Stimulated activated effector memory CD8-positive, alpha-beta T cell treated with anti-CD3 and anti-CD28 coated beads, Interleukin-12 subunit alpha, Interleukin-12 subunit beta, amount 100 ng/mL, for 72 hours (primary cell): ENCODE measurements around the gene DPP6.
"Not testable (repeated sequence)": the region's sequence is repeated elsewhere in the genome, so short reads cannot be mapped to it uniquely, and the experiment has no call there.

Experiments
- ATAC-seq: fragments of 150-1000 bp; cut with Tn5 transposase; 2 replicates; pipeline ENCODE4 v1.10.0; 2021
- DNase-seq, 2 donors: peaks; one replicate each; pipeline ENCODE4 v3.0.0; 2021 to 2022; ENCODE audit warnings: low spot score in 2 of 2
- H3K27ac Mint-ChIP-seq: one replicate; pipeline ENCODE4 v1.8.0; 2022; ENCODE audit warnings: mild to moderate bottlenecking, mixed read lengths
- H3K36me3 Mint-ChIP-seq: one replicate; pipeline ENCODE4 v1.8.0; 2022; ENCODE audit warnings: mild to moderate bottlenecking, mixed read lengths
- H3K4me1 Mint-ChIP-seq: one replicate; pipeline ENCODE4 v1.8.0; 2022; ENCODE audit warnings: mixed read lengths
- H3K4me3 Mint-ChIP-seq: one replicate; pipeline ENCODE4 v1.8.0; 2022; ENCODE audit warnings: mild to moderate bottlenecking, mixed read lengths
- H3K9me3 Mint-ChIP-seq: one replicate; pipeline ENCODE4 v1.8.0; 2022; ENCODE audit warnings: mixed read lengths

The DPP6 gene

DNA sequence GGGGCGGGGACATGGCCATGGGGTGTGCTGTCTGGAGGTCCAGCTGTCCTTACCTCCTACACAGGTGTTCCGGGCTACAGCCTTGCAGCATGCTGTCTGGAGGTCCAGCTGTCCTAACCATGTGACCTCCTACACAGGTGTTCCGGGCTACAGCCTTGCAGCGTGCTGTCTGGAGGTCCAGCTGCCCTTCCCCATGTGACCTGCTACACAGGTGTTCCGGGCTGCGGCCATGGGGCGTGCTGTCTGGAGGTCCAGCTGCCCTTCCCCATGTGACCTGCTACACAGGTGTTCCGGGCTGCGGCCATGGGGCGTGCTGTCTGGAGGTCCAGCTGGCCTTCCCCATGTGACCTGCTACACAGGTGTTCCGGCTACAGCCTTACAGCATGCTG is 623.8 kb downstream of the DPP6 start:
- not testable (repeated sequence) for H3K4me3 Mint-ChIP-seq, H3K27ac Mint-ChIP-seq, H3K36me3 Mint-ChIP-seq, H3K9me3 Mint-ChIP-seq, ATAC-seq, DNase-seq, H3K4me1 Mint-ChIP-seq

DNA sequence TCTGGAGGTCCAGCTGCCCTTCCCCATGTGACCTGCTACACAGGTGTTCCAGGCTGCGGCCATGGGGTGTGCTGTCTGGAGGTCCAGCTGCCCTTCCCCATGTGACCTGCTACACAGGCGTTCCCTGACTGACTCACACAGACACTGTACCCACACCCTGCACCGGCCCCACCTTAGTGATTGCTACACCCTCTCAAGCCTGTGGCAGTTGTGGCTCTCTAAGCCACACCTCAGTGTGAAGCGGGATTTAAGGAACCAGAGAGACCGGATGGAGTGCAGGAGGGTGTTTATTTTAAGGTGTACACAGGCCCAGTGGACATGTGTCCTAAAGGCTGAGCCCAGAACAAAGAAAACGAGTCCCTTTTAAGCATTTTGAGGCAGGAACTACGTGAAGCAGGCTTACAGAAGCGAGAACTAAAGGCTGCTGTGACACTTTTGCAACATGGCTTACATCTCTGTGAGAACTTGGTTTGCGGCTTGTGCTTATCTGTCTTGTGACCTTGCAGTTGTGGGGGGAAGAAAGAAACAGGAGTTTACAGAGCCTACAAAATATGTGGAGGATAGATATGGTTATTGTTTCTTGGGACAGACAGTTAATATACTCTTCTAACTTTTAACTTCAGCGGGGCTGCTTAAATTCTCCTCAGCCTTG is 624.4 kb downstream of the DPP6 start:
- Mint-ChIP-seq H3K36me3 (no peaks in the 10 kb centered on the region), H3K4me3 (no peak overlapping the region), H3K27ac (no peak overlapping the region), H3K9me3 (peaks cover 3% of the 10 kb centered on the region), H3K4me1 (no peaks in the 10 kb centered on the region)
- no peak for DNase-seq
- ATAC-seq: no peak

DNA sequence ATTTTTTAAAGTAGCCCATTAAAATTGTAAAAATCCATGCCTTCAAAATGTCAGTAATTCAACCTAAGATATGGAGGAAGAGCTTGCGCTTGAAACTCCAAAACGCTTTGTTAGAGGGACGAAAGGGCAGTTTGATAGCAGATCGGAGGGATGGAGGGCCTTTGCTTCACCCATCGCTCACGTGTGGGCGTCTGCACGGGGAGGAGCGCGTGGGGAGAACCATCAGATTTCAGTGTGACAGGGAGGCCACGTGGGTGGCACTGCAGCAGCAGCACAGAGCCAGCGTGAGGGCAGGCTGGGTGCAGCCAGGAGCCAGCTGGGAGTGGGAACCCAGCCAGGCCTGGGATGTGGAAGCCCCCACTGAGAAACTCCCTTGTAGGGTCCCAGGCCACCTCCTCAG is 625.3 kb downstream of the DPP6 start:
- H3K27ac Mint-ChIP-seq: no peak overlapping the region
- ATAC-seq (no peak), DNase-seq (no peak)
- H3K4me1 Mint-ChIP-seq: no peaks in the 10 kb centered on the region
- H3K36me3 Mint-ChIP-seq: no peaks in the 10 kb centered on the region
- no peak overlapping the region for H3K4me3 Mint-ChIP-seq
- peaks cover 3% of the 10 kb centered on the region for H3K9me3 Mint-ChIP-seq

DNA sequence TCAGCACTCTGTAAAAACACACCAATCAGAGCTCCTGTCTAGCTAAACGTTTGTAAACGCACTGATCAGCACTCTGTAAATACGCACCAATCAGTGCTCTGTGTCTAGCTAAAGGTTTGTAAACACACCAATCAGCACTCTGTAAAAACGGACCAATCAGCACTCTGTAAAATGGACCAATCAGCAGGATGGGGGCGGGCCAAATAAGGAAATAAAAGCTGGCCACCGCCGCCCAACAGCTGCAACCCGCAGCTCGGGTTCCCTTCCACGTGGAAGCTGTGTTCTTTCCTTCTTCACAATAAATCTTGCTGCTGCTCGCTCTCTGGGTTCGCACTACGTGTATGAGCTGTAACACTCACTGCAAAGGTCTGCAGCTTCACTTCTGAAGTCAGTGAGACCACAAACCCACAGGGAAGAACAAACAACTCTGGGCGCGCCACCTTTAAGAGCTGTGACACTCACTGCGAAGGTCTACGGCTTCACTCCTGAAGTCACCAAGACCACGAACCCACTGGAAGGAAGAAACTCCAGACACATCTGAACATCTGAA is 625.9 kb downstream of the DPP6 start:
- H3K4me1 Mint-ChIP-seq, DNase-seq, ATAC-seq, H3K4me3 Mint-ChIP-seq, H3K36me3 Mint-ChIP-seq, H3K27ac Mint-ChIP-seq, H3K9me3 Mint-ChIP-seq: not testable (repeated sequence)

DNA sequence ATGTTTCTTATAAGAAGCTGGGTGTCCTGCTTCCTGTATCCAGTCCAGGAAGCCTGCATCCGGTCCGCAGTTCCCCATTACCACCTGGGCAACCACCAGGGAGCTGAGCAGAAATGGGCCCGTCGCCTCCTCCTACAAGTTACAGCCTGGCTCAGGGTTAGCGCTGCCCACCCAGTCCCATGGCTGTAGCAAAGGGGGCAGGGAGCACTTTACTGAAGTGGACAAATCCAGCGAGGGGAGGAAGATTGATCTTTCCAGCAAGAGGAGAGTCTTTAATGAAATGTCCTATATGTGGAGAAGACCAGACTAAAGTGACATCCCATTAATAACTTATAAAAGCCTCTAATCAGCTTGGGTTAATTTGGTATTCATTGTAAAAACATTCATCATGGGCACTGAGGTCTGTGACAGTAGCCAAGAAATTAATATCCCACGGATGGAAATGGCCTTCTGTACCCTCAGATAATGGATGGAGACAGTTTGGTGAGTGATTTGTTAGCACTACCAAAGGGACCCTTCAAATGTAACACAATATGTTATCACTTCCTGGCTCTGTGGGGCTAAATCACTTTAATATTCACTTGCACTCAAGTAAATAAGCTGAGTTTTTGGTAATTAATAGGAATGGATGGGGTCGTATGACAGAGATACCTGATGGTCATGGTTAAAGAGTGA is 627.3 kb downstream of the DPP6 start:
- H3K27ac Mint-ChIP-seq: no peak overlapping the region
- no peaks in the 10 kb centered on the region for H3K36me3 Mint-ChIP-seq

DNA sequence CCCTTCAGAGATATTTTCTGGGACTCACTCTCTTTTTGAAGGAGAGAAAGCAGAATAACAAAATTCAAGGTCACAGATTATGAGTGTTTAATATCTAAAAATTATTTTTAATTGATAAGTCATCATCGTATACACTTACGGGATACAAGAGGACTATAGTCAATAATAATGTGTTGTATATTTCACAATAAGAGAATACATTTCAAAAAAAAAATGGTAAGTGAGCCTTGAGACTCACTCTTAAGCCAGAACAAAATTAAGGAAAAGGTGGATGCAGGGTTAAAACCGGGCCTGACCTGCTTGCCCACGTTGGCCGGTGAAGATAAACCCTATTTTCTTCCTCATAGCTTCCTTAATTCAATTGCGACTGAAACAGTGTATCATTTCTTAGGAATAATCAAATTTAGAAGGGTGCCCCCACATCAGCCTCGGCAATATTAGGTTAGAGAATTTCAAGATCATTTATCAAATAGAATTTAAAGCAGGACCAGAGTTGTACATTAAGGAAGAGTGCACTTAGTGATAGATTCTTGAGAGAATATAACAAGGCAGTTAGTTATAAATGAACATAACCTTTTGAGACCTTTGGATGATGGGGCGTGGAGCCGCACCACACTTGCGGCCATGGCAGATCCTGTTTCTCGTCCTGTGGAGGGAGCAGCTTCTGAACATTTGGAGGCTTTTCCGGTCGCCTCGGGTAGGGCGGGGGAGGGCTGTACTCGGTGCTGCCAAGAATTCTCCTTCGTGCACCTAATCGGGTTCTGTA is 628.9 kb downstream of the DPP6 start:
- ATAC-seq: no peak

More for the DNA sequence above, 627.3 kb downstream of the DPP6 start:
- ATAC-seq: no peak
- no peaks in the 10 kb centered on the region for H3K4me1 Mint-ChIP-seq
- DNase-seq: no peak
- H3K9me3 Mint-ChIP-seq: peaks cover 3% of the 10 kb centered on the region
- no peak overlapping the region for H3K4me3 Mint-ChIP-seq

DNA sequence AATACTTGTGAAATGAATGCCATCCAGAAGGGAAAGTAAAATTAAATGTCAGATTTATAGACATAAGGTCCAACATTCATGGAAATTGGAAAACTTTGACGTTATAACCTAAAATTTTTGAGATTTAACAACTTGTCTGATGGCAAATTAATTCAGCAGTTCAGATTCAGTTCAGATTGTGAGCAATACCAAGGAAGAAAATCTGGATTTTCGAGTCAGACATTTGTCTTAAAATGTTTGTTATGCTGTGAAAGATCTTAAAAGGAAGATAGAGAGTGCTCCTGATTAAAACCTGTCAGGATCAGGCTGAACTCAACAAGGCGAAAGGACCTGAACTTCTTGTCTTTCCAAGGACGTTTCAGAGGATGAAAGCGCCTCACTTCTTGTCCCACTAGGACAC is 629.8 kb downstream of the DPP6 start:
- no peaks in the 10 kb centered on the region for H3K36me3 Mint-ChIP-seq
- H3K4me1 Mint-ChIP-seq: no peaks in the 10 kb centered on the region
- peaks cover 3% of the 10 kb centered on the region for H3K9me3 Mint-ChIP-seq
- no peak overlapping the region for H3K4me3 Mint-ChIP-seq
- DNase-seq: no peak
- H3K27ac Mint-ChIP-seq: no peak overlapping the region
- no peak for ATAC-seq

More for the DNA sequence above, 628.9 kb downstream of the DPP6 start:
- DNase-seq: no peak
- no peak overlapping the region for H3K4me3 Mint-ChIP-seq
- H3K9me3 Mint-ChIP-seq: peaks cover 3% of the 10 kb centered on the region
- no peaks in the 10 kb centered on the region for H3K36me3 Mint-ChIP-seq
- no peak overlapping the region for H3K27ac Mint-ChIP-seq
- no peaks in the 10 kb centered on the region for H3K4me1 Mint-ChIP-seq

DNA sequence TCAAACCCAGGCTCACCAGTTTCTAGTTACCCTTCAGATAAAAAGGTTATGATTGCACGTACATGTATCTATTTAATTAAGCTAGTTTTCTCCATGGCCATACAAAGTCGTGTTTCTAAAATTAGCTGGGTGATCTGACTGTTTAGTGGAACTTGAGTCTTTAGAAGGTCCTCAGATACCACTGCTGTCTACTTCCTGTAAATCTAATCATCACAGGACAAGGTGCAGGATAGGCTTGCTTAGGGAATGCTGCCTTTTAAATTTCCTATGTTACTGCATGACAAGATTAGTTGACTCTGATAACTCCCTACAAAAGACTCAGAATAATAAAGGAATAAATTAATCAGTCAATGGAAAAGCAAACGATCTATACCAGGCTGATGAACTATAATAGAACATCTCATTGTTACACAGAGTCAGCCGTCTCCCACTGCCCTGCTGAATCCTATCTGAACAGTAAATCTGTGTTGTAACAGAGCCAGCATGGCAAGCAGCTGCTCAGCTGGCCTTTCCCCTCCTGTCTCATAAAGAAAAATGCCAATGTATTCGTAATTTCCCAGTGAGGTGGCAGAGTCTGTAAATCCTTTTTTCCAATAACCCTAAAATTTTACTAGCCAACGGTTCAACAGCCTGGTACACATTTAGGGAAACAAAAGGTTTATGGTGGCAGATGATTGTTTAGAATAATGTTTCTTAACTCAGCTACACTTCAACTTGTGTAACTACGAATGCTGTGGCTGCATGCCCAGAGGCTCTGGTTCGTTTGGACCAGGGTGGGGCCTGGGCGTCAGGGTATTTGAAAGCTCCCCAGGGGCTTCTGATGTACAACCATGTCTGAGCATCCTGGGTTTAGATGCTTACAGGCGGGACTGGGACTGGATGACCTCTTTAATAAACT is 632.7 kb downstream of the DPP6 start:
- Mint-ChIP-seq H3K27ac (no peak overlapping the region), H3K4me3 (no peak overlapping the region), H3K4me1 (no peaks in the 10 kb centered on the region), H3K36me3 (no peaks in the 10 kb centered on the region), H3K9me3 (no peaks in the 10 kb centered on the region)
- DNase-seq (no peak), ATAC-seq (no peak)

DNA sequence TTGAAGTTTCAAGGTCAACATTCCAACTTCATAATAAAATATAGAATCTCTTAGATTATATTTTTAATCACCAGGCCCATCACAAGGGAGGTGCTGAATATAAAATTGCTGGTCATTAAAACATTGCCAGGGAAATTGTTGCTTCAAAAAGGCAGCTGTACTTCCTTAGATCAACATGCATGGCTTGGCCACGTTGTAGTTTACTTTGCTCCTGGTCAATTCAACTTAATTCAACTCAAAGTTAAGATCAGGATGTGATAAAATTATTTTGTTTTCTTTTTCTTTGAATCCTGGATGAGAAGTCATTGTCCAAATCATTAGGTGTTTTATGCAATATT is 633.3 kb downstream of the DPP6 start:
- no peaks in the 10 kb centered on the region for H3K36me3 Mint-ChIP-seq
- H3K9me3 Mint-ChIP-seq: no peaks in the 10 kb centered on the region
- ATAC-seq (no peak), DNase-seq (no peak)
- H3K27ac Mint-ChIP-seq: no peak overlapping the region
- H3K4me1 Mint-ChIP-seq: no peaks in the 10 kb centered on the region
- no peak overlapping the region for H3K4me3 Mint-ChIP-seq

DNA sequence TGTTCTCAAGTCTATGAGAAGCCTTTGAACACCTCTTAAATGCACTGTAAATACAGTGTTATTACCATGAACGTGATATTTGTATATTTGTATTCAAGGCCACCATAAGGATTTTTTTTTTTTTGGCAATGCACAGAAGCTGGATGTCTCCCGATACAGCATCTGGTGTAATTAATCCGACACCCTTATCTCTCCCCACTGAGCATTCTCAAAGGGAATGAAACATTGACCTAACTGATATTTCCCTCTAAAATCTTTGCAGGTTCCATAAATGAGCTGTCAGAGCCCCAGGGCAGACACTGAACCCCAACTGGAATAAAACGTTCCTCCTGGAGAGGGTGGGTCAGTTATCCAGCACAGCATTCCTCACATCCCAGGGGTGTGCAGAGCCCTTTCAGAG is 634.1 kb downstream of the DPP6 start:
- no peak overlapping the region for H3K4me3 Mint-ChIP-seq
- no peaks in the 10 kb centered on the region for H3K9me3 Mint-ChIP-seq
- no peaks in the 10 kb centered on the region for H3K4me1 Mint-ChIP-seq
- no peak for ATAC-seq
- no peaks in the 10 kb centered on the region for H3K36me3 Mint-ChIP-seq
- no peak overlapping the region for H3K27ac Mint-ChIP-seq
- DNase-seq: no peak

DNA sequence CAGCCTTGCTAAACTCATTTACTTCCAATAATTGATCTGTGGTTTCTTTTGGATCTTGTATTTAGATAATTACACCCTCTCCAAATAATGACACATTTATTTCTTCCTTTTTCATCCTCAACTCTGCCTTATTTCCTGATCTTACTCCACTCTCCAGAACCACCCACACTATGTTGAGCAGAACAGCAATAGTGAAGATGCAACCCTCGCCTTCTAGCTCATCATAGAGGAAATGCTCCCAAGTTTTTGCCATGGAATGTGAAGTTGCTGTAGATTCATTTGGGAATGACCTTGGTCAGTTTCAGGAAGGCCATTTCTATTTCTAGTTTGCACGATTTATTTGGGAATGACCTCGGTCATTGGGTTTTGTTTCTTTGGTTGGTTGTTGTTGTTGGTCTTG is 636.8 kb downstream of the DPP6 start:
- no peak for ATAC-seq
- Mint-ChIP-seq H3K4me1 (no peaks in the 10 kb centered on the region), H3K27ac (no peak overlapping the region), H3K4me3 (no peak overlapping the region), H3K36me3 (no peaks in the 10 kb centered on the region), H3K9me3 (no peaks in the 10 kb centered on the region)
- no peak for DNase-seq

DNA sequence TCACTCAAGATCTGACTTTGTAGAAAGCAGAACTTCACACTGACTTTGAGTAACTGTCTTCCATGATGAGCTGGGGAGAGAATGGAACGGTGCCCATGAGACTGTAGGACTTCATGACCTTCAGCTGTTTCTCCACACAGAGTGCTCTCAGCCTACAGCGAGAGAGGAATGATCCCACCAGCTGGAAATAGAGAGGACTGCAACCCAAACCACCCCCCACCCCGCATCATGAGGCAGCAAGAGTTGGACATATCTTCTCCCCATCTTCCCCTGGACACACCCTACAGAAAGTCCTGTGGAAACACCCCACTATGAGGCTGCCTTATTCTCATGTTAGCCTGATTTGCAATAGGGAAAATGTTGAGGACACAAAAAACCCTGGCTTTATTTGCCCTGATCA is 638.2 kb downstream of the DPP6 start:
- no peaks in the 10 kb centered on the region for H3K4me1 Mint-ChIP-seq
- H3K4me3 Mint-ChIP-seq: no peak overlapping the region
- no peaks in the 10 kb centered on the region for H3K36me3 Mint-ChIP-seq
- H3K9me3 Mint-ChIP-seq: peaks cover 2% of the 10 kb centered on the region
- no peak overlapping the region for H3K27ac Mint-ChIP-seq
- ATAC-seq (no peak), DNase-seq (no peak)

DNA sequence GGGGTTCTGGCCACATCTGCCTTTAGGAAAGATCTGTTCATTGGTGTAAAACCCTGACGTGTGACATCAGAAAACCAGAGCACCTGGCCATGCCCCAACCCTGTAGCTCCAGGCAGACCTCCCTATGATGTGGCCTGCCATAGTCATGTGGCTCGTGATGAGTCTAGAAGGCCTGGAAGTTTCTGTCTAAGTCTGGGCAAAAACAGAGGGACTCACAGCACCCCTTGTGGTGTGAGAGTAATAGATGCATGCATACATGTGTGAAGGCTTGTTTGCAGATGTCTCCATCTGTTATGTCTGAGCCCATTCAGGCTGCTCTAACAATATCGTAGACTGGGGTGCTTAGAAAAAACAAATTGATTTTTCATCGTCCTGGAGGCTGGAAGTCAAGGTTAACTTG is 641.5 kb downstream of the DPP6 start:
- ATAC-seq: no peak
- DNase-seq: no peak
- Mint-ChIP-seq H3K4me3 (no peak overlapping the region), H3K4me1 (no peaks in the 10 kb centered on the region), H3K27ac (no peak overlapping the region), H3K9me3 (peaks cover 5% of the 10 kb centered on the region), H3K36me3 (no peaks in the 10 kb centered on the region)

DNA sequence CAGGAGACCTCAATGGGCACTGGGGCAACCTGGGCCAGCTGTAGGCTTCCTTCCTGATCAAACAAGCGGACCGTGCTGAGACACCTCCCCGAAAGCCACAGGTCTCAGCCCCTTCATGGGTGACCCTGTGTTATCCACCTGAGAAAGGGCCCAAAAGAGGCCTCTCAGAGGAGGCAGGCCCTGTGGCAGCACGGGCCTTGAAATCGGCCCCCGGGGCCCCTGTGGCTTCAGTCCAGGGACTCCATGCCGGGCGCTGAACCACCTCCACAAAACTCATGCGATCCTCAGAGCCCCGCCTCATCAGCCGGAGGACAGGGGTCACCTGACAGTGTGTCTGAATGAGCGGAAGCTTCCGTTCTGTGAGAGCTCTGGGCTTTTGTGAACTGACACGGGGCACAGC is 643.6 kb downstream of the DPP6 start:
- H3K4me1 Mint-ChIP-seq: no peaks in the 10 kb centered on the region
- no peak overlapping the region for H3K4me3 Mint-ChIP-seq
- DNase-seq: no peak
- no peak overlapping the region for H3K27ac Mint-ChIP-seq
- no peaks in the 10 kb centered on the region for H3K36me3 Mint-ChIP-seq
- no peak for ATAC-seq
- H3K9me3 Mint-ChIP-seq: peaks cover 6% of the 10 kb centered on the region

DNA sequence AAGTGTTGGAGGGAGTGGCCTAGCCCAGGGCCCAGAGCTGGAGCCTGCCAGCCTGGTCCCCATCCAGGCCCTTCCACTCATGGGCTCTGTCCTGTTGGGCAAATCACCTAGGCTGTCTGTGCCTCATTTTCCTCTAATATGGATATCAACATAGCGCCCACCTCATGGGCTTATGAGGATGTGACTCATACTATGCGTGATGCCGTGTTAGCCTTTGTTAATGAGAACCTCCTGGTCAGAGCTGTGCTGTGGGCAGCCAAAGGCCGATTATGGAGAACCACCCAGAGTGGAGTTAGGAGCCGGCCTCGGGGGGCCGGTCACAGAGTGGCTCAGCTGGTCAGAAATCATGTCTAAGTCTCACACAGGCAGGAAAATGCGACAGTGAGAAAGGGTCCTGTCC is 644.4 kb downstream of the DPP6 start:
- Mint-ChIP-seq H3K9me3 (peaks cover 9% of the 10 kb centered on the region), H3K27ac (no peak overlapping the region), H3K4me3 (no peak overlapping the region), H3K36me3 (no peaks in the 10 kb centered on the region), H3K4me1 (no peaks in the 10 kb centered on the region)
- DNase-seq: no peak
- peak; percentile 12 for ATAC-seq
